B cell (primary cell): ENCODE measurements around the gene CPXM1. TPM values are rescaled to one million over a fixed set of nuclear protein-coding genes. Genes with fewer than 3 reads are reported as not detected.

Source experiments
- ATAC-seq: fragments of 200-7000 bp; cut with Tn5 transposase; one replicate; pipeline ENCODE4 v1.10.0; 2021; ENCODE audit warnings: low read depth, mild to moderate bottlenecking, moderate number of reproducible peaks, moderate library complexity
- CTCF ChIA-PET: fragments of 350-600 bp; sonication (Branson Sonifier 250); formaldehyde crosslinking; loops from one replicate; lab custom pipeline; 2021; ENCODE audit warnings: antibody characterized with exemption, inconsistent platforms; lab: Charles Lee
- POLR2A ChIA-PET: fragments of 350-600 bp; sonication (Branson Sonifier 250); formaldehyde crosslinking; loops from one replicate; lab custom pipeline; 2021; ENCODE audit warnings: antibody characterized with exemption; lab: Charles Lee
- DNase-seq: peaks from one replicate; pipeline ENCODE4 v3.0.0; 2013
- H2AFZ ChIP-seq: 2 replicates; pipeline ENCODE4 v1.6.1; 2012; ENCODE audit warnings: mild to moderate bottlenecking, low read depth, low read length; ENCODE audit not compliant: insufficient read depth, poor library complexity, severe bottlenecking
- H3K27ac ChIP-seq, 2 donors: 1 replicate in 1 of 2; 2 replicates in 1 of 2; pipeline ENCODE4 v1.5.1; 2012 to 2013; ENCODE audit warnings: low read length in 2 of 2, mild to moderate bottlenecking in 2 of 2, moderate library complexity in 1 of 2
- H3K27me3 ChIP-seq, 4 experiments: fragments of 200-600 bp in 1 of 4; sonication (generic) in 1 of 4; replicated peaks in 1 of 4; 1 replicate in 2 of 4; 2 replicates in 2 of 4; pipeline versions ENCODE4 v1.6.1 to v1.7.0; 2013 to 2016; ENCODE audit warnings: low read length in 3 of 4, mild to moderate bottlenecking in 2 of 4, mixed read lengths in 1 of 4, moderate library complexity in 1 of 4; ENCODE audit not compliant: insufficient read depth in 4 of 4, control insufficient read depth in 3 of 4; ENCODE audit errors: control extremely low read depth in 1 of 4
- H3K36me3 ChIP-seq, 2 experiments: replicated peaks in 1 of 2; 1 replicate in 1 of 2; 2 replicates in 1 of 2; pipeline versions ENCODE4 v1.6.1 to v1.7.1; 2013; ENCODE audit warnings: low read length in 1 of 2; ENCODE audit not compliant: insufficient read depth in 2 of 2, control insufficient read depth in 1 of 2; ENCODE audit errors: control extremely low read depth in 1 of 2, extremely low read depth in 1 of 2
- H3K4me1 ChIP-seq, 2 donors: fragments of 200-600 bp in 1 of 2; sonication (generic) in 1 of 2; 1 replicate in 1 of 2; 2 replicates in 1 of 2; pipeline versions ENCODE4 v1.5.1 to v1.6.1; 2013 to 2017; ENCODE audit warnings: low read length in 2 of 2; ENCODE audit not compliant: control insufficient read depth in 2 of 2, insufficient read depth in 2 of 2
- H3K4me2 ChIP-seq: replicated peaks from 2 replicates; pipeline ENCODE3; 2012; ENCODE audit warnings: mild to moderate bottlenecking, low read depth, low read length; ENCODE audit not compliant: poor library complexity, severe bottlenecking
- H3K4me3 ChIP-seq, 5 experiments: fragments of 200-600 bp in 1 of 5; sonication (generic) in 1 of 5; 1 replicate in 3 of 5; 2 replicates in 2 of 5; pipeline versions ENCODE4 v1.5.1 to v1.7.0; 2011 to 2016; ENCODE audit warnings: low read length in 4 of 5, mild to moderate bottlenecking in 4 of 5, low read depth in 2 of 5, control low read depth in 1 of 5, moderate library complexity in 1 of 5; ENCODE audit not compliant: insufficient read depth in 1 of 5; ENCODE audit errors: control extremely low read depth in 1 of 5, extremely low read depth in 1 of 5
- H3K79me2 ChIP-seq: fragments of 200-600 bp; sonication (generic); one replicate; pipeline ENCODE4 v1.6.0; 2016; ENCODE audit warnings: low read length; ENCODE audit not compliant: control insufficient read depth, insufficient read depth
- H3K9ac ChIP-seq: fragments of 200-600 bp; sonication (generic); 2 replicates; pipeline ENCODE4 v1.6.1; 2017; ENCODE audit warnings: mild to moderate bottlenecking, low read length, moderate library complexity
- H3K9me3 ChIP-seq, 3 donors: one replicate each; pipeline versions ENCODE4 v1.6.1 to v1.7.1; 2013; ENCODE audit warnings: low read length in 2 of 3; ENCODE audit not compliant: control insufficient read depth in 2 of 3, insufficient read depth in 1 of 3; ENCODE audit errors: control extremely low read depth in 1 of 3
- H4K20me1 ChIP-seq: 2 replicates; pipeline ENCODE4 v1.6.0; 2012; ENCODE audit warnings: mild to moderate bottlenecking, low read length; ENCODE audit not compliant: insufficient read depth, control insufficient read depth, poor library complexity, severe bottlenecking
- H3K27ac Mint-ChIP-seq: one replicate; pipeline ENCODE4 v1.8.0; 2021; ENCODE audit warnings: mixed read lengths
- H3K27me3 Mint-ChIP-seq: one replicate; pipeline ENCODE4 v1.8.0; 2021; ENCODE audit warnings: mixed read lengths
- H3K4me1 Mint-ChIP-seq: one replicate; pipeline ENCODE4 v1.8.0; 2021; ENCODE audit warnings: mixed read lengths
- H3K4me3 Mint-ChIP-seq: one replicate; pipeline ENCODE4 v1.8.0; 2021; ENCODE audit warnings: mixed read lengths
- H3K9me3 Mint-ChIP-seq: one replicate; pipeline ENCODE4 v1.8.0; 2022; ENCODE audit warnings: mixed read lengths; ENCODE audit not compliant: insufficient read depth
- CTCF ChIP-seq: fragments of 200-600 bp; IDR thresholded peaks from one replicate; pipeline ENCODE4 v1.8.0; 2022; ENCODE audit warnings: antibody characterized with exemption, mild to moderate bottlenecking
- EZH2 ChIP-seq: IDR thresholded peaks from 2 replicates; pipeline ENCODE4 v1.6.1; 2012; ENCODE audit warnings: borderline replicate concordance, low read depth, mild to moderate bottlenecking, moderate library complexity, low read length; ENCODE audit not compliant: insufficient read depth, poor library complexity, severe bottlenecking
- WGBS: methylation state at CpG from one replicate; pipeline ENCODE4 v1.1.5; 2013; ENCODE audit warnings: missing lambda C conversion rate; ENCODE audit not compliant: insufficient coverage; 5-methylcytosine and 5-hydroxymethylcytosine counted together
- intact Hi-C: fragments of 100-400 bp; cut with micrococcal nuclease; formaldehyde crosslinking; loops from one replicate; pipeline ENCODE4 v1.10.0; 2022
- polyA plus RNA-seq: library from polyadenylated mRNA; depleted of rRNA; stranded (reverse); fragments of >200 nt; gene quantifications from 2 replicates; pipeline ENCODE4 v1.2.3, GENCODE V29; 2012
- total RNA-seq, 2 donors: library from RNA; stranded (reverse); fragments of 120-200 nt in 1 of 2; gene quantifications; 1 replicate in 1 of 2; 2 replicates in 1 of 2; pipeline versions ENCODE4 v1.2.3 to v1.2.4, GENCODE V29; 2013 to 2022

Gene CPXM1
- total and polyA plus RNA-seq, 2 donors (not counting 1 experiment from before 2014, with no cell fraction given): 0.21 to 1.9 TPM

GRCh38 chr20:2745060-2745910, 55.1 kb downstream of the CPXM1 start:
- H3K79me2 ChIP-seq: no peaks in the 10 kb centered on the region
- Mint-ChIP-seq H3K4me3 (no peak overlapping the region), H3K9me3 (no peaks in the 10 kb centered on the region), H3K4me1 (peaks cover 6% of the 10 kb centered on the region), H3K27me3 (peaks cover 30% of the 10 kb centered on the region), H3K27ac (no peak overlapping the region)
- ChIA-PET POLR2A (no interaction called here), CTCF (no interaction called here)
- H3K9ac ChIP-seq: no peak overlapping the region
- no peak for ATAC-seq
- H3K27me3 ChIP-seq: peaks cover 0 to 38% (median 12%) of the 10 kb centered on the region in 4 experiments
- peaks cover 0 to 12% (median 0%) of the 10 kb centered on the region in 3 donors for H3K9me3 ChIP-seq
- no peaks in the 10 kb centered on the region for H3K36me3 ChIP-seq
- H4K20me1 ChIP-seq: no peaks in the 10 kb centered on the region
- no peak for DNase-seq
- H2AFZ ChIP-seq: no peak overlapping the region
- no peak for TF ChIP-seq EZH2
- TF ChIP-seq CTCF: no peak
- WGBS: 80% methylated on average over 10 of the region's 12 CpGs
- no peak overlapping the region for H3K4me3 ChIP-seq
- no peak overlapping the region for H3K4me2 ChIP-seq
- H3K4me1 ChIP-seq: peaks cover 0 to 6% of the 10 kb centered on the region in 2 donors
- no peak overlapping the region for H3K27ac ChIP-seq
- intact Hi-C loops: no loop called here

Other genes with a start within 250 kb of the CPXM1 start
- gene NOP56, start 148.0 kb downstream of the CPXM1 start, total RNA-seq: 229 and 247 TPM in 2 replicates
- gene NOP56, start 148.0 kb downstream of the CPXM1 start, polyA plus RNA-seq: 212 and 300 TPM in 2 replicates
- 126 and 131 TPM in 2 replicates for gene IDH3B, start 136.4 kb downstream of the CPXM1 start, total RNA-seq
- gene IDH3B, start 136.4 kb downstream of the CPXM1 start, polyA plus RNA-seq: 225 and 299 TPM in 2 replicates
- gene EBF4, start 107.8 kb downstream of the CPXM1 start, total RNA-seq: 4.7 and 5.0 TPM in 2 replicates
- gene EBF4, start 107.8 kb downstream of the CPXM1 start, polyA plus RNA-seq: 0.81 and 1.4 TPM in 2 replicates
- not detected in 2 replicates for gene C20orf141, start 14.4 kb upstream of the CPXM1 start, total RNA-seq
- gene C20orf141, start 14.4 kb upstream of the CPXM1 start, polyA plus RNA-seq: not detected in 2 replicates
- gene TMEM239, start 15.7 kb upstream of the CPXM1 start, total RNA-seq: not detected in 2 replicates
- gene TMEM239, start 15.7 kb upstream of the CPXM1 start, polyA plus RNA-seq: not detected in 2 replicates
- gene PCED1A, start 40.0 kb upstream of the CPXM1 start, total RNA-seq: 83.5 and 96.8 TPM in 2 replicates
- 147 and 176 TPM in 2 replicates for gene PCED1A, start 40.0 kb upstream of the CPXM1 start, polyA plus RNA-seq
- 59.5 and 63.0 TPM in 2 replicates for gene VPS16, start 40.1 kb upstream of the CPXM1 start, total RNA-seq
- gene VPS16, start 40.1 kb upstream of the CPXM1 start, polyA plus RNA-seq: 68.2 and 74.5 TPM in 2 replicates
- gene PTPRA, start 72.9 kb upstream of the CPXM1 start, total RNA-seq: 64.2 and 70.0 TPM in 2 replicates
- 32.1 and 39.6 TPM in 2 replicates for gene PTPRA, start 72.9 kb upstream of the CPXM1 start, polyA plus RNA-seq
- 2.5 and 2.7 TPM in 2 replicates for gene GNRH2, start 243.0 kb upstream of the CPXM1 start, total RNA-seq
- not detected in 2 replicates for gene GNRH2, start 243.0 kb upstream of the CPXM1 start, polyA plus RNA-seq
- gene MRPS26, start 245.4 kb upstream of the CPXM1 start, total RNA-seq: 33.3 and 35.9 TPM in 2 replicates
- 27.3 and 37.5 TPM in 2 replicates for gene MRPS26, start 245.4 kb upstream of the CPXM1 start, polyA plus RNA-seq